Sigmoid colon (tissue), 7 donors: ENCODE measurements around the gene NRXN3. TPM values are rescaled to one million over a fixed set of nuclear protein-coding genes. Genes with fewer than 3 reads are reported as not detected.

Experiments
- DNase-seq: peaks from one replicate; pipeline ENCODE4 v3.0.0-alpha.2; 2019
- H3K27ac ChIP-seq, 4 donors: fragments of 200-600 bp; sonication (generic); one replicate each; pipeline ENCODE4 v1.5.1; 2016 to 2019; ENCODE audit warnings: mild to moderate bottlenecking in 1 of 4
- H3K27me3 ChIP-seq, 3 donors: fragments of 200-600 bp; sonication (generic); one replicate each; pipeline ENCODE4 v1.5.1; 2019; ENCODE audit warnings: mild to moderate bottlenecking in 1 of 3
- H3K36me3 ChIP-seq, 4 donors: fragments of 200-600 bp; sonication (generic); one replicate each; pipeline ENCODE4 v1.5.1; 2016 to 2019
- H3K4me1 ChIP-seq, 4 donors: fragments of 200-600 bp; sonication (generic); one replicate each; pipeline ENCODE4 v1.5.1; 2017 to 2019
- H3K4me3 ChIP-seq, 4 donors: fragments of 200-600 bp; sonication (generic); one replicate each; pipeline ENCODE4 v1.5.1; 2017 to 2019; ENCODE audit warnings: mild to moderate bottlenecking in 2 of 4, moderate library complexity in 1 of 4
- H3K9me3 ChIP-seq, 4 donors: fragments of 200-600 bp in 3 of 4; sonication (generic) in 3 of 4; one replicate each; pipeline versions ENCODE4 v1.5.1 to v1.6.1; 2013 to 2019
- CTCF ChIP-seq, 4 experiments: fragments of 450-650 bp in 3 of 4; fragments of 200-600 bp in 1 of 4; IDR thresholded peaks; one replicate each; pipeline ENCODE4 v1.5.1; 2016 to 2019; ENCODE audit warnings: antibody characterized with exemption in 4 of 4, mild to moderate bottlenecking in 3 of 4, moderate library complexity in 2 of 4
- EP300 ChIP-seq, 4 donors: sonication (generic); formaldehyde crosslinking; IDR thresholded peaks; one replicate each; pipeline ENCODE4 v1.6.1; 2017; ENCODE audit warnings: antibody characterized with exemption in 4 of 4
- POLR2A ChIP-seq, 2 donors: fragments of 450-650 bp; IDR thresholded peaks; one replicate each; pipeline ENCODE4 v1.6.1; 2016; ENCODE audit warnings: antibody characterized with exemption in 2 of 2, mild to moderate bottlenecking in 2 of 2, moderate library complexity in 2 of 2
- POLR2AphosphoS5 ChIP-seq, 4 donors: sonication (generic); formaldehyde crosslinking; IDR thresholded peaks; one replicate each; pipeline ENCODE4 v1.6.1; 2017; ENCODE audit warnings: antibody characterized with exemption in 4 of 4
- WGBS, 2 donors: extraction: QIAGEN DNeasy Blood & Tissue Kit; methylation state at CpG; one replicate each; pipeline ENCODE4 v1.1.7; 2013; 5-methylcytosine and 5-hydroxymethylcytosine counted together
- intact Hi-C: fragments of 100-400 bp; cut with DNase I; formaldehyde crosslinking; loops from one replicate; pipeline ENCODE4 v1.15.1; 2023
- polyA plus RNA-seq, 3 donors: library from polyadenylated mRNA; stranded (reverse); fragments of 200-250 nt; gene quantifications; one replicate each; pipeline ENCODE4 v1.2.3, GENCODE V29; 2013
- total RNA-seq, 4 donors: library from RNA; depleted of rRNA; stranded (reverse); fragments of >200 nt; gene quantifications; one replicate each; pipeline ENCODE4 v1.1.0, GENCODE V29; 2016
- donor health status: healthy with polysubstance abuse.
- donor health status: Bipolar disorder and iron deficiency.
- donor health status: healthy.

Gene NRXN3
- total and polyA plus RNA-seq, 7 donors = 0.23 to 46.3 (median 23.2) TPM

- no peaks in the 10 kb centered on the region for H3K36me3 ChIP-seq
- DNase-seq = no peak
- H3K27me3 ChIP-seq = no peaks in the 10 kb centered on the region
- no peaks in the 10 kb centered on the region for H3K4me1 ChIP-seq
- TF ChIP-seq CTCF (IDR thresholded peaks at IDR 0.05) (no peak), EP300 (IDR thresholded peaks at IDR 0.05) (no peak), POLR2AphosphoS5 (IDR thresholded peaks at IDR 0.05) (no peak), POLR2A (IDR thresholded peaks at IDR 0.05) (no peak)
- no peak overlapping the region for H3K27ac ChIP-seq
- intact Hi-C loops = no loop called here
- no peak overlapping the region for H3K4me3 ChIP-seq
- H3K9me3 ChIP-seq = no peaks in the 10 kb centered on the region
- whole genome bisulfite sequencing, 2 donors = 81 to 83% methylated on average over 2 of the region's 2 CpGs
Observed at GRCh38 chr14:78512021-78512420, 341.8 kb downstream of the NRXN3 start.

DNA sequence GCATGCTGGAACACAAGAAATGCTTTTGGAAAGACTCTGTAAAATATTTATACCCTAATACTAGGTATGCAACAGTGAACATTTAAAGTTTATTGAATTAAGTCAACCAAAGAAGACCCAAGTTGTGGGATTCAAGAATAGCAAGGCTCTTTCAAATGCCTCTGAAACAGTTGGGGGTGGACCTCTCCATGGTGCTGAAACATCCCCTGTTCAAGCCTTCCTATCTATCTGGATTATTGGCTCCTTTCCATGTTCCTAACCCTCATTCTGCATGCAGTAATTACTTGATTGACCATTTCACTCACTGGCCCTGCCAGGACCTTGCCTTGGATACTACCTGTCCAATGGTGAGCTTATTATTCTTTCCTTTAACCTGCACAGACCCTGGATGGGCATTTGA is 349.7 kb downstream of the NRXN3 start:
- H3K27ac ChIP-seq = no peak overlapping the region
- no peak for TF ChIP-seq POLR2A (IDR thresholded peaks at IDR 0.05)
- TF ChIP-seq CTCF (IDR thresholded peaks at IDR 0.05) = no peak
- TF ChIP-seq POLR2AphosphoS5 (IDR thresholded peaks at IDR 0.05) = no peak
- no peak for TF ChIP-seq EP300 (IDR thresholded peaks at IDR 0.05)
- DNase-seq = no peak
- H3K4me1 ChIP-seq = no peaks in the 10 kb centered on the region
- H3K36me3 ChIP-seq = no peaks in the 10 kb centered on the region
- H3K4me3 ChIP-seq = no peak overlapping the region
- H3K27me3 ChIP-seq = no peaks in the 10 kb centered on the region
- no peaks in the 10 kb centered on the region for H3K9me3 ChIP-seq
- intact Hi-C loops = no loop called here

DNA sequence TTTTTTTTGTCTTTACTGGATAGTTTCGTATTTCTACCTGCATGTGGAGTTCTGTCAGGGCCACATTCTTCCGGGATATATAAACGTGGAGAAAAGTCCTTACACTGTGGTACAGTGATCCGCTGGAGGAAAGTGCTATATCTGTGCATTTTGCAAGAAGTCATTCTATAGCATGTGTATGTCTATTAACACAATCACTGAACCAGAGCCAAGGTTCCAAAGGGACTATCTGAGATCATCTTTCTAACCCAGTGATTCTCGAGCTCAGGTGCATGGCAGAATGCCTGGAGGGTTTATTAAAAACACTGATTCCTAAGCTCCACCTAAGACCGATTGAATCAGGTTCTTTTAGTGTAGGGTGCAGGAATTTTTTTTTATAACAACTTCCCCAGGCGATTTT is 354.0 kb downstream of the NRXN3 start:
- WGBS, 2 donors = 73 to 76% methylated on average over 7 of the region's 7 CpGs
- H3K9me3 ChIP-seq = no peaks in the 10 kb centered on the region
- H3K4me3 ChIP-seq = no peak overlapping the region
- H3K36me3 ChIP-seq = no peaks in the 10 kb centered on the region
- TF ChIP-seq POLR2A (IDR thresholded peaks at IDR 0.05) (no peak), CTCF (IDR thresholded peaks at IDR 0.05) (no peak), EP300 (IDR thresholded peaks at IDR 0.05) (no peak), POLR2AphosphoS5 (IDR thresholded peaks at IDR 0.05) (no peak)
- H3K27ac ChIP-seq = no peak overlapping the region
- no peaks in the 10 kb centered on the region for H3K4me1 ChIP-seq
- no peaks in the 10 kb centered on the region for H3K27me3 ChIP-seq
- intact Hi-C loops = no loop called here
- no peak for DNase-seq

- Histone ChIP-seq H3K4me3 (no peak overlapping the region), H3K36me3 (no peaks in the 10 kb centered on the region), H3K9me3 (no peaks in the 10 kb centered on the region), H3K27me3 (no peaks in the 10 kb centered on the region), H3K4me1 (no peaks in the 10 kb centered on the region), H3K27ac (no peak overlapping the region)
- TF ChIP-seq CTCF (IDR thresholded peaks at IDR 0.05) (no peak), POLR2A (IDR thresholded peaks at IDR 0.05) (no peak), EP300 (IDR thresholded peaks at IDR 0.05) (no peak), POLR2AphosphoS5 (IDR thresholded peaks at IDR 0.05) (no peak)
- intact Hi-C loops = no loop called here
- no peak for DNase-seq
- WGBS, 2 donors = 93 to 94% methylated on average over 5 of the region's 5 CpGs
Observed at GRCh38 chr14:78524766-78525165, 354.6 kb downstream of the NRXN3 start.

- DNase-seq = no peak
- no peak overlapping the region for H3K4me3 ChIP-seq
- H3K27ac ChIP-seq = no peak overlapping the region
- H3K27me3 ChIP-seq = no peaks in the 10 kb centered on the region
- TF ChIP-seq POLR2AphosphoS5 (IDR thresholded peaks at IDR 0.05) = no peak
- TF ChIP-seq EP300 (IDR thresholded peaks at IDR 0.05) = no peak
- TF ChIP-seq CTCF (IDR thresholded peaks at IDR 0.05) = no peak
- TF ChIP-seq POLR2A (IDR thresholded peaks at IDR 0.05) = no peak
- intact Hi-C loops = no loop called here
- H3K36me3 ChIP-seq = no peaks in the 10 kb centered on the region
- no peaks in the 10 kb centered on the region for H3K4me1 ChIP-seq
- 15 to 18% methylated on average over 2 of the region's 2 CpGs for WGBS, 2 donors
- H3K9me3 ChIP-seq = no peaks in the 10 kb centered on the region
Observed at GRCh38 chr14:78530078-78530477, 359.9 kb downstream of the NRXN3 start.
